ENCODE results near the gene KIR3DL1.

The KIR3DL1 gene

GRCh38 chr19:54871696-54872095 lies 55.4 kb downstream of the KIR3DL1 start:
- no peak for DNase-seq
- peaks cover 0 to 3% (median 0%) of the 10 kb centered on the region in 3 donors for H3K9me3 ChIP-seq
- H3K4me3 ChIP-seq: no peak overlapping the region
- no peak for TF ChIP-seq CTCF (IDR thresholded peaks at IDR 0.05)
- H3K27me3 ChIP-seq: no peaks in the 10 kb centered on the region
- H3K27ac ChIP-seq: no peak overlapping the region
- H3K36me3 ChIP-seq: no peaks in the 10 kb centered on the region
- intact Hi-C loops (cut with DNase I; ENCODE audit: low total_unique reads): no loop called here
- H3K4me1 ChIP-seq: no peaks in the 10 kb centered on the region

GRCh38 chr19:54873990-54874389 lies 57.7 kb downstream of the KIR3DL1 start, which contains the start of gene FCAR:
FCAR (plus strand) TSS chr19:54874235; CDS start chr19:54874290, 55 bp downstream.
- Histone ChIP-seq H3K27me3 (no peaks in the 10 kb centered on the region), H3K4me1 (no peaks in the 10 kb centered on the region), H3K27ac (no peak within 1 kb of the TSS), H3K4me3 (no peak within 1 kb of the TSS), H3K36me3 (no peaks in the 10 kb centered on the region), H3K9me3 (peaks cover 0 to 3% (median 0%) of the 10 kb centered on the region in 3 donors)
- intact Hi-C loops (cut with DNase I; ENCODE audit: low total_unique reads): no loop called here
- TF ChIP-seq CTCF (IDR thresholded peaks at IDR 0.05): no peak
- DNase-seq: no peak

GRCh38 chr19:54875506-54875905 lies 59.2 kb downstream of the KIR3DL1 start:
- no peak for DNase-seq
- no peak overlapping the region for H3K4me3 ChIP-seq
- no peak overlapping the region for H3K27ac ChIP-seq
- TF ChIP-seq CTCF (IDR thresholded peaks at IDR 0.05): no peak
- H3K27me3 ChIP-seq: no peaks in the 10 kb centered on the region
- intact Hi-C loops (cut with DNase I; ENCODE audit: low total_unique reads): no loop called here
- no peaks in the 10 kb centered on the region for H3K36me3 ChIP-seq
- H3K9me3 ChIP-seq: peaks cover 0 to 3% (median 0%) of the 10 kb centered on the region in 3 donors
- no peaks in the 10 kb centered on the region for H3K4me1 ChIP-seq

GRCh38 chr19:54877471-54877870 lies 61.2 kb downstream of the KIR3DL1 start:
- H3K27me3 ChIP-seq: no peaks in the 10 kb centered on the region
- no peak overlapping the region for H3K4me3 ChIP-seq
- no peaks in the 10 kb centered on the region for H3K9me3 ChIP-seq
- DNase-seq: no peak
- TF ChIP-seq CTCF (IDR thresholded peaks at IDR 0.05): no peak
- no peaks in the 10 kb centered on the region for H3K4me1 ChIP-seq
- no peak overlapping the region for H3K27ac ChIP-seq
- H3K36me3 ChIP-seq: no peaks in the 10 kb centered on the region
- intact Hi-C loops (cut with DNase I; ENCODE audit: low total_unique reads): no loop called here

Data from tibial artery (tissue), 4 donors.